ENCODE data around the gene KIFC3. TPM values are rescaled to one million over a fixed set of nuclear protein-coding genes. Genes with fewer than 3 reads are reported as not detected.

Gene KIFC3
- total and polyA plus RNA-seq, 7 donors = 3.1 to 17.8 (median 6.6) TPM

GRCh38 chr16:57774705-57775285 is 27.5 kb downstream of the KIFC3 start:
- ATAC-seq (no peak), DNase-seq (peak in 1 of 2 donors; percentile 5)
- no peaks in the 10 kb centered on the region for H3K27me3 ChIP-seq (ENCODE audit: insufficient read depth in 3 of 3, low read length in 2 of 3)
- H3K27ac ChIP-seq = no peak overlapping the region
- H3K9me3 ChIP-seq = no peaks in the 10 kb centered on the region
- no peaks in the 10 kb centered on the region for H3K4me1 ChIP-seq
- no peak for TF ChIP-seq CTCF (IDR thresholded peaks at IDR 0.05)
- peaks cover 0 to 7% of the 10 kb centered on the region in 2 donors for H3K36me3 ChIP-seq (ENCODE audit: insufficient read depth in 1 of 2, low read depth in 1 of 2)
- intact Hi-C loops (cut with DNase I) = loop anchor here (1.0 to 5.0 kb wide), 2 partner anchors 88 to 89 kb away; no protein-coding TSS in a partner anchor
- no peak overlapping the region for H3K4me3 ChIP-seq
- 92 to 96% (median 93%) methylated on average over 12 of the region's 12 CpGs for WGBS, 3 donors

- Histone ChIP-seq H3K27ac (no peak overlapping the region), H3K4me1 (no peaks in the 10 kb centered on the region), H3K27me3 (ENCODE audit: insufficient read depth in 3 of 3, low read length in 2 of 3) (no peaks in the 10 kb centered on the region), H3K9me3 (no peaks in the 10 kb centered on the region), H3K36me3 (ENCODE audit: insufficient read depth in 1 of 2, low read depth in 1 of 2) (peaks cover 0 to 17% of the 10 kb centered on the region in 2 donors), H3K4me3 (no peak overlapping the region)
- no peak for TF ChIP-seq CTCF (IDR thresholded peaks at IDR 0.05)
- WGBS, 3 donors = 90 to 92% (median 90%) methylated on average over 11 of the region's 11 CpGs
- no peak for ATAC-seq
- intact Hi-C loops (cut with DNase I) = no loop called here
- DNase-seq = peak in 1 of 2 donors; percentile 4
Observed at GRCh38 chr16:57773655-57774295, 28.5 kb downstream of the KIFC3 start.

- TF ChIP-seq CTCF (IDR thresholded peaks at IDR 0.05) = no peak
- no peaks in the 10 kb centered on the region for H3K27me3 ChIP-seq (ENCODE audit: insufficient read depth in 3 of 3, low read length in 2 of 3)
- DNase-seq (peak in 1 of 2 donors; percentile 1), ATAC-seq (no peak)
- no peak overlapping the region for H3K4me3 ChIP-seq
- H3K36me3 ChIP-seq (ENCODE audit: insufficient read depth in 1 of 2, low read depth in 1 of 2) = peaks cover 0 to 20% of the 10 kb centered on the region in 2 donors
- no peaks in the 10 kb centered on the region for H3K9me3 ChIP-seq
- intact Hi-C loops (cut with DNase I) = no loop called here
- 85 to 91% (median 88%) methylated on average over 11 of the region's 11 CpGs for WGBS, 3 donors
- no peaks in the 10 kb centered on the region for H3K4me1 ChIP-seq
- H3K27ac ChIP-seq = no peak overlapping the region
Observed at GRCh38 chr16:57773019-57773418, 29.3 kb downstream of the KIFC3 start.

GRCh38 chr16:57771141-57771785 is 31.0 kb downstream of the KIFC3 start:
- H3K9me3 ChIP-seq = no peaks in the 10 kb centered on the region
- H3K36me3 ChIP-seq (ENCODE audit: insufficient read depth in 1 of 2, low read depth in 1 of 2) = peaks cover 0 to 24% of the 10 kb centered on the region in 2 donors
- no peak overlapping the region for H3K4me3 ChIP-seq
- no peak for TF ChIP-seq CTCF (IDR thresholded peaks at IDR 0.05)
- DNase-seq = peak in 1 of 2 donors; percentile 6
- 93 to 95% (median 94%) methylated on average over 26 of the region's 26 CpGs for WGBS, 3 donors
- H3K4me1 ChIP-seq = no peaks in the 10 kb centered on the region
- H3K27me3 ChIP-seq (ENCODE audit: insufficient read depth in 3 of 3, low read length in 2 of 3) = no peaks in the 10 kb centered on the region
- no peak overlapping the region for H3K27ac ChIP-seq
- intact Hi-C loops (cut with DNase I) = no loop called here
- ATAC-seq = no peak
